ENCODE data around the gene ELOVL1.

- TF ChIP-seq CTCF (IDR thresholded peaks at IDR 0.05) (no peak), EP300 (IDR thresholded peaks at IDR 0.05) (no peak), POLR2A (IDR thresholded peaks at IDR 0.05) (no peak)
Measured at GRCh38 chr1:43327549-43328292, 40.1 kb downstream of the ELOVL1 start.
